Measurements from ENCODE around the gene IRF3.

IRF3 gene

DNA sequence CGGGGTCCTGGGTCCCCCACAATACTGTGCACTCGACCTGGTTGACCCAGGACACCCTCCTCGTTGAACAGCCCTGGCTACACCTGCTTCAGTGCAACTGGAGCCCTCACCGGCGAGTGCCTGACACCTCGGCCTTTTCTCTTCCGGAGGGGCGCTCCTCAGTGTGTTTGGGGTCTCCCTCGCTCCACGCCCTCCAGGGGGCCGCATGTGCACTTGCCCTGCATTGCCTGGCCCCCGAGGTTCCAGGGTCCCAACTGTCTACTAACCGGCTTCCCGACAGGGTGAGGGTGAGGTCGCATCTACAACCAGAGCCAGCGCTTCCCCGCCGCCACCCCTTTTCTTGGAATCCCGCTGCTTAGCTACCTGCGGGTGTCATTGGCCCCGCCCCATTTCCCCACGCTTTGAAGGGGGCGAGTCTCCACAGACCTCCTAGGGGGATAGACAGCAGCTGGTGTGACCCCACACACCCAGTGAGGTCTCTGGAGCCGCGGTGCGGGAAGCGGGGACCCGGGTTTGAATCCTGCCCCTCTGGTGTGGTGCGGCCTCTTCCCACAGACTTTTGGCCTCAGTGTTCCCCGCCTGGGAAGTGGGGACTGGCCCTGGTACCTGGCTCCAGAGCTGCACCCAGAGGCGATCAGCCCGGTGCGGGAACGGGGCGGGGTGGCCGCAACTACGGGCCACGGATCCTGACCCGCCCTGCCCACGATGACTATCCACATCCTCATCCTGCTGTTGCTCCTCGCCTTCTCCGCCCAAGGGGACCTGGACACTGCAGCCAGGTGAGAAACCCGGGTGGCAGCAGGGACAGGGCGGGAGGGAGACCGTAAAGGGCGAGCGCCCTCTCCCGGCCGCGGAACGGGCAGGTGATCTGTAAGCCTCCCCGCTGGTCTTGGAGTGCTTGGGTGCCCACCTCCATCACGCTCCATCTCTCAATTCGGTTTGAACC, 23.7 kb upstream of the IRF3 start, which contains the start of gene ADM5:
TSS of gene ADM5 (plus strand) at position 462 of the 946 bp plus-strand sequence. CDS start at position 706, 244 bp downstream.
- TF ChIP-seq, protein P1, sequence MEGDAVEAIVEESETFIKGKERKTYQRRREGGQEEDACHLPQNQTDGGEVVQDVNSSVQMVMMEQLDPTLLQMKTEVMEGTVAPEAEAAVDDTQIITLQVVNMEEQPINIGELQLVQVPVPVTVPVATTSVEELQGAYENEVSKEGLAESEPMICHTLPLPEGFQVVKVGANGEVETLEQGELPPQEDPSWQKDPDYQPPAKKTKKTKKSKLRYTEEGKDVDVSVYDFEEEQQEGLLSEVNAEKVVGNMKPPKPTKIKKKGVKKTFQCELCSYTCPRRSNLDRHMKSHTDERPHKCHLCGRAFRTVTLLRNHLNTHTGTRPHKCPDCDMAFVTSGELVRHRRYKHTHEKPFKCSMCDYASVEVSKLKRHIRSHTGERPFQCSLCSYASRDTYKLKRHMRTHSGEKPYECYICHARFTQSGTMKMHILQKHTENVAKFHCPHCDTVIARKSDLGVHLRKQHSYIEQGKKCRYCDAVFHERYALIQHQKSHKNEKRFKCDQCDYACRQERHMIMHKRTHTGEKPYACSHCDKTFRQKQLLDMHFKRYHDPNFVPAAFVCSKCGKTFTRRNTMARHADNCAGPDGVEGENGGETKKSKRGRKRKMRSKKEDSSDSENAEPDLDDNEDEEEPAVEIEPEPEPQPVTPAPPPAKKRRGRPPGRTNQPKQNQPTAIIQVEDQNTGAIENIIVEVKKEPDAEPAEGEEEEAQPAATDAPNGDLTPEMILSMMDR (IDR thresholded peaks at IDR 0.05; ENCODE audit: insufficient read depth, low read length, poor library complexity, severe bottlenecking) = peak; percentile 38
- no peak within 1 kb of the TSS for H3K4me3 ChIP-seq (replicated peaks; ENCODE audit: low read depth, low read length)
- peaks cover 25% of the 10 kb centered on the region for H3K36me3 ChIP-seq (ENCODE audit: control insufficient read depth, insufficient read depth, low read length)
- DNase-seq (ENCODE audit: extremely low read depth, insufficient read length) = no peak
- H3K27me3 ChIP-seq (replicated peaks; ENCODE audit: control insufficient read depth, insufficient read depth, low read length) = no peaks in the 10 kb centered on the region

DNA sequence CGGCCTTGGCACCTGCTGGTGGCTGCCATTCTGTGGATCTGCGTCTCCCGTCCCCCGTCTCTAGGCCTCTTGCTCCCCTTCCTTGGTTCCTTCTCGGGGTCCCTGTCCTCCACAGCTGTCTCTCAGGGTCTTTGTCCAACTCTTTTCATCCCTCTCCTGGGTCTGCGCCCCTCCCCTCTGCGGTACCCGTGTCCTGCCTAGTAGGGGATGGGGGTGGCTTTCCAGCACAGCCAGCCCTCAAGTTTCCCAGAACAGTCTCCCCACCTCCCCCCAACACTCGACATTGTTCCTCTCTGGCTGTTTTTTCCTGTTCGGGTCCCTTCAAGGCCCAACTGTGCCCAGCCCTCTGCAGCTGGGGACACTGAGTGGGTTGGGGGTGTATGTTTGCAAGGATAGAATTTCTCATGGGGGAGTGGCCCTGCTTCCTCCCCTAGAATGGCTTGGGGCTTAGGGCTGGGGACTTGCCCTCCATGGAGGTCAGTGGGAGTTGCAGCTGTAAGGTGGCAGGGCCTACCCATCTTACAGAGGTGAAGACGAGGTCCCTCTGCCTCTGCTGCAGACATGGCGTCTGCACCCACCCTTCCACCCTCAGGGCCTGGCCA, 23.0 kb upstream of the IRF3 start:
- TF ChIP-seq, protein P1 (IDR thresholded peaks at IDR 0.05; ENCODE audit: insufficient read depth, low read length, poor library complexity, severe bottlenecking) = no peak
- Histone ChIP-seq H3K36me3 (ENCODE audit: control insufficient read depth, insufficient read depth, low read length) (peaks cover 33% of the 10 kb centered on the region), H3K27me3 (replicated peaks; ENCODE audit: control insufficient read depth, insufficient read depth, low read length) (no peaks in the 10 kb centered on the region), H3K4me3 (replicated peaks; ENCODE audit: low read depth, low read length) (no peak overlapping the region)
- no peak for DNase-seq (ENCODE audit: extremely low read depth, insufficient read length)

DNA sequence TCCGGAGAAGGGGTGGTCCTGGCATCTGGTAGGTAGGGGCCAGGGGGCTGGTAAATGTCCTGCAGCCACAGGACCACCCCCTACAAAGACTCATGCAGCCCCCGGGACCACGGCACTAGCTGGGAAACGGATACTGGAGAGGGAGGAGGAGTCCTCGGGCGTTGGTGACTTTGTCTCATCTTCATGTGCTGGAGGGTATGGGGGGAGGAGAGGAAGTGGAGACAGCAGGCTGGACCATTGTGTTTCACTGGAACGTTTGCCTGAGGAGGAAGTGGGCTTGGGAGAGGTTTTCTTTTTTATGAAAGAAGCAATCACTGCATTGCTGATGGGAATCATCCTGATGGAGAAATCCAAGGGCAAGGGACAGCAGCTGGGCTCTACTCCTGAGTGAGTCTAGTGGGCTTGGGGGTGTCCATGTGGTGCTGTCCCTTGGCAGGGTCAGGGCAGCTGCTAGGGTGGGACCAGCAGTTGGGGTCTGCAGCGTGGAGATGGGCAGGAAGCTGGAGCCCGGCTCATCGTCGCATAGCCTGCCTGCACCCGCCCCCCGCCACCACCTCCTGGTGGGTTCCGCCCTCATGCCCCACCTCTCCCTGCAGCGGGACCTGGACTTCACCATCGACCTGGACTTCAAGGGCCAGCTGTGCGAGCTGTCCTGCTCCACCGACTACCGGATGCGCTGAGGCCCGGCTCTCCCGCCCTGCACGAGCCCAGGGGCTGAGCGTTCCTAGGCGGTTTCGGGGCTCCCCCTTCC, 22.1 kb upstream of the IRF3 start:
- TF ChIP-seq, protein P1 (IDR thresholded peaks at IDR 0.05; ENCODE audit: insufficient read depth, low read length, poor library complexity, severe bottlenecking) = no peak
- Histone ChIP-seq H3K4me3 (replicated peaks; ENCODE audit: low read depth, low read length) (no peak overlapping the region), H3K27me3 (replicated peaks; ENCODE audit: control insufficient read depth, insufficient read depth, low read length) (no peaks in the 10 kb centered on the region), H3K36me3 (ENCODE audit: control insufficient read depth, insufficient read depth, low read length) (peaks cover 34% of the 10 kb centered on the region)
- no peak for DNase-seq (ENCODE audit: extremely low read depth, insufficient read length)

DNA sequence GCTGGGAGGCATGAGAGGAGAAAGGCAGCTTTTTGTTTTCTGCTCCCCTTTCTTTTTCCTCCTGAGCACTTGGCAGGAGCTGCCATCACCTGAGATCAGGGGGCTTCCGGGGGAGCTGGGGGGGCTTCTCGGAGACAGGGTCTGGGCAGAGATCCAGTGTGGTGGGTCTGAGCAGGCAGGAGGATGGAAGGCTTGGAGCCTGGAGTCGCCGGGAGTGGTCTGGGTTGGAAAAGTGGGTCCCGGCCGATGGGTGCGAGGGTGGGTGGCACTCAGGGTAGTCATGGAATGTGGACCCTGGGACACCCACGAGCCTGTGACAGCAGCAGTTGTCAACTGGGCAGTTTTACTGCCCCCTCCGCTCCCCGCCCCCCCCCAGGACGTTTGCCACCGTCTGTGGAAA, 21.5 kb upstream of the IRF3 start:
- Histone ChIP-seq H3K27me3 (replicated peaks; ENCODE audit: control insufficient read depth, insufficient read depth, low read length) (no peaks in the 10 kb centered on the region), H3K4me3 (replicated peaks; ENCODE audit: low read depth, low read length) (no peak overlapping the region), H3K36me3 (ENCODE audit: control insufficient read depth, insufficient read depth, low read length) (peaks cover 36% of the 10 kb centered on the region)
- no peak for DNase-seq (ENCODE audit: extremely low read depth, insufficient read length)
- TF ChIP-seq, protein P1 (IDR thresholded peaks at IDR 0.05; ENCODE audit: insufficient read depth, low read length, poor library complexity, severe bottlenecking) = no peak

DNA sequence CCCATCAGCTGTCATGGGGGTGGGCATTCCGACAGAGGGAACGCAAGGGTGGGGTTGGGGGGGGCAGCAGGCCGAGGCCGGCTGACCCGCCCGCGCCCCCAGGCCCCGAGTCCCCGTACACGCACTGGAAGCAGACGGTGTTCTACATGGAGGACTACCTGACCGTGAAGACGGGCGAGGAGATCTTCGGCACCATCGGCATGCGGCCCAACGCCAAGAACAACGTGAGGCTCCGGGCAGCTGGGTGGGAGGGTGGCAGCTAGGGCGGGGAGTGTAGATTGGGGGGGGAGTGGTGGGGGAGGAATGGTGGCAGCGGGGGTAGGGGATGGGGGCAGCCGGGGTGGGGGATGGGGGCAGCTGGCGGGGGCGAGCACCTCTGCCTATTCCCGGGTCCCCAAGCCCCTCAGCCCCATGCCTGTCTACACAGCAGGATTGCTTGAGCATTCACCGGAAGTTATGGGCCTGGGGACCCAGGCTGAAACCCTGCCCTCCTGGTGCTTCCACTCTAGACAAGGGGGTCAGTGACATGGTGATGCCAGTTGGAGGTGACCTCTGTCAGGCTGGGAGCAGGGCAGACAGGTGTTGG, 20.9 kb upstream of the IRF3 start:
- Histone ChIP-seq H3K27me3 (replicated peaks; ENCODE audit: control insufficient read depth, insufficient read depth, low read length) (no peaks in the 10 kb centered on the region), H3K36me3 (ENCODE audit: control insufficient read depth, insufficient read depth, low read length) (peaks cover 41% of the 10 kb centered on the region), H3K4me3 (replicated peaks; ENCODE audit: low read depth, low read length) (no peak overlapping the region)
- TF ChIP-seq, protein P1 (IDR thresholded peaks at IDR 0.05; ENCODE audit: insufficient read depth, low read length, poor library complexity, severe bottlenecking) = no peak
- DNase-seq (ENCODE audit: extremely low read depth, insufficient read length) = no peak
